GM12878 (cell line): Measurements from ENCODE around the gene RAD17. TPM values are rescaled to one million over a fixed set of nuclear protein-coding genes. Genes with fewer than 3 reads are reported as not detected.

Experiments
- ATAC-seq: fragments of 200-7000 bp; cut with Tn5 transposase; 3 replicates; pipeline ENCODE4 v1.9.1; 2020; ENCODE audit warnings: mild to moderate bottlenecking, moderate library complexity
- BruUV-seq: library from RNA; stranded (reverse); fragments of 400-500 nt; replicated peaks from 2 replicates; lab custom pipeline; 2021; lab: Mats Ljungman, UMichigan
- CTCF ChIA-PET: fragments of 300-600 bp; sonication (Branson Sonifier 250); formaldehyde crosslinking; extraction: SDS; loops from one replicate; lab custom pipeline; 2021; ENCODE audit warnings: inconsistent platforms; lab: Yijun Ruan, JAX
- POLR2A ChIA-PET: fragments of 350-600 bp; formaldehyde crosslinking; extraction: SDS; loops from one replicate; lab custom pipeline; 2021; ENCODE audit warnings: inconsistent platforms; lab: Charles Lee
- RAD21 ChIA-PET: fragments of 300-600 bp; sonication (Branson Sonifier 250); formaldehyde crosslinking; loops from one replicate; lab custom pipeline; 2023; ENCODE audit warnings: antibody characterized with exemption; ENCODE audit not compliant: unreplicated experiment; lab: Charles Lee
- SMC1A ChIA-PET: fragments of 300-600 bp; sonication (Branson Sonifier 250); formaldehyde crosslinking; loops from one replicate; lab custom pipeline; 2023; ENCODE audit not compliant: unreplicated experiment, uncharacterized antibody; lab: Charles Lee
- DNase-seq: peaks from one replicate; pipeline ENCODE4 v3.0.0-alpha.2; 2011; ENCODE audit warnings: low read depth, low spot score
- FAIRE-seq: peaks from 3 replicates; lab custom pipeline; 2011; peaks lifted over from hg19 to GRCh38; lab: Jason Lieb, UNC
- H2AFZ ChIP-seq: 2 replicates; pipeline ENCODE4 v1.6.0; 2011; ENCODE audit warnings: low read depth, low read length, control low read depth; ENCODE audit not compliant: control insufficient read depth
- H3K27ac ChIP-seq: 2 replicates; pipeline ENCODE4 v1.5.1; 2011; ENCODE audit warnings: control low read depth; ENCODE audit not compliant: control insufficient read depth, insufficient read depth
- H3K27me3 ChIP-seq, 2 experiments: replicated peaks in 1 of 2; 2 replicates each; pipeline versions ENCODE4 v1.6.0 to v1.6.1; 2011; ENCODE audit warnings: low read length in 1 of 2; ENCODE audit not compliant: control insufficient read depth in 2 of 2, insufficient read depth in 2 of 2
- H3K36me3 ChIP-seq, 2 experiments: 2 replicates each; pipeline ENCODE4 v1.5.1; 2011; ENCODE audit warnings: low read length in 1 of 2; ENCODE audit not compliant: control insufficient read depth in 2 of 2, insufficient read depth in 2 of 2
- H3K4me1 ChIP-seq: 2 replicates; pipeline ENCODE4 v1.6.1; 2011; ENCODE audit warnings: mild to moderate bottlenecking, low read length, moderate library complexity, mixed read lengths; ENCODE audit not compliant: control insufficient read depth, insufficient read depth
- H3K4me2 ChIP-seq: 2 replicates; pipeline ENCODE4 v1.6.0; 2011; ENCODE audit warnings: control low read depth; ENCODE audit not compliant: control insufficient read depth, insufficient read depth
- H3K4me3 ChIP-seq: fragments of 200-600 bp; sonication (generic); 2 replicates; pipeline ENCODE4 v1.5.1; 2016
- H3K79me2 ChIP-seq: 2 replicates; pipeline ENCODE4 v1.6.0; 2011; ENCODE audit warnings: low read length; ENCODE audit not compliant: control insufficient read depth, insufficient read depth
- H3K9ac ChIP-seq: 2 replicates; pipeline ENCODE4 v1.8.0; 2011; ENCODE audit warnings: low read length, control low read depth, mixed read lengths; ENCODE audit not compliant: control insufficient read depth, insufficient read depth
- H3K9me3 ChIP-seq: replicated peaks from 3 replicates; pipeline ENCODE4 v1.5.1; 2011; ENCODE audit warnings: mild to moderate bottlenecking, low read length; ENCODE audit not compliant: control insufficient read depth, insufficient read depth
- H4K20me1 ChIP-seq: 2 replicates; pipeline ENCODE4 v1.6.0; 2011; ENCODE audit not compliant: control insufficient read depth, insufficient read depth
- ASH2L ChIP-seq: fragments of 300-600, 200-600 bp; sonication (generic); IDR thresholded peaks from 2 replicates; pipeline ENCODE4 v1.6.1; 2017; ENCODE audit warnings: low read depth, mild to moderate bottlenecking, borderline replicate concordance
- ATF7 ChIP-seq: fragments of 450-650 bp; IDR thresholded peaks from 2 replicates; pipeline ENCODE4 v1.6.1; 2016; ENCODE audit warnings: low read depth, mild to moderate bottlenecking
- CEBPB ChIP-seq, 2 experiments: fragments of 150-350 bp in 1 of 2; IDR thresholded peaks; 2 replicates each; pipeline ENCODE4 v1.6.1; 2012 to 2014; ENCODE audit warnings: low read depth in 2 of 2, low read length in 2 of 2, borderline replicate concordance in 1 of 2, inconsistent platforms in 1 of 2
- DPF2 ChIP-seq: fragments of 450-650 bp; IDR thresholded peaks from 2 replicates; pipeline ENCODE4 v1.6.1; 2017; ENCODE audit warnings: mild to moderate bottlenecking
- LARP7 ChIP-seq: fragments of 450-650 bp; IDR thresholded peaks from 2 replicates; pipeline ENCODE4 v1.6.1; 2017; ENCODE audit warnings: mild to moderate bottlenecking
- MLLT1 ChIP-seq: fragments of 450-650 bp; IDR thresholded peaks from 2 replicates; pipeline ENCODE4 v1.6.1; 2016; ENCODE audit warnings: mild to moderate bottlenecking
- PBX3 ChIP-seq: IDR thresholded peaks from 2 replicates; pipeline ENCODE4 v1.6.1; 2011; ENCODE audit warnings: mild to moderate bottlenecking, low read depth, low read length, moderate library complexity; ENCODE audit not compliant: insufficient replicate concordance
- RAD21 ChIP-seq: IDR thresholded peaks from 2 replicates; pipeline ENCODE4 v1.6.1; 2011; ENCODE audit warnings: mild to moderate bottlenecking, low read depth, low read length, moderate library complexity; ENCODE audit not compliant: insufficient read depth
- RCOR1 ChIP-seq: conservative IDR thresholded peaks from 2 replicates; pipeline ENCODE4 v1.6.1; 2012; ENCODE audit warnings: low read depth, low read length, improper control_type of control experiment
- RUNX3 ChIP-seq: IDR thresholded peaks from 2 replicates; pipeline ENCODE4 v1.6.1; 2012; ENCODE audit warnings: low read length, inconsistent platforms
- SIX5 ChIP-seq: IDR thresholded peaks from 2 replicates; pipeline ENCODE4 v1.6.1; 2011; ENCODE audit warnings: mild to moderate bottlenecking, low read depth, low read length, moderate library complexity; ENCODE audit not compliant: severe bottlenecking
- SUPT20H ChIP-seq: IDR thresholded peaks from 2 replicates; pipeline ENCODE4 v1.6.1; 2011; ENCODE audit warnings: low read depth, mild to moderate bottlenecking, low read length, moderate library complexity, borderline replicate concordance; ENCODE audit not compliant: control insufficient read depth
- TARDBP ChIP-seq: IDR thresholded peaks from 2 replicates; pipeline ENCODE4 v1.6.1; 2016; ENCODE audit warnings: borderline replicate concordance
- YBX1 ChIP-seq: fragments of 450-650 bp; IDR thresholded peaks from 2 replicates; pipeline ENCODE4 v1.6.1; 2016; ENCODE audit warnings: antibody characterized with exemption
- ZSCAN29 ChIP-seq: fragments of 450-650 bp; IDR thresholded peaks from 2 replicates; pipeline ENCODE4 v1.6.1; 2017; ENCODE audit warnings: mild to moderate bottlenecking, moderate library complexity
- WGBS: methylation state at CpG from one replicate; pipeline ENCODE4 v1.1.6; 2016; ENCODE audit warnings: low lambda C conversion rate; ENCODE audit not compliant: insufficient replicate concordance, insufficient coverage; ENCODE audit errors: missing lambda C conversion rate; 5-methylcytosine and 5-hydroxymethylcytosine counted together
- in situ Hi-C: fragments of 300-500 bp; cut with MboI; formaldehyde crosslinking; loops from 9 replicates; pipeline ENCODE4 v1.14.3; 2018; ENCODE audit warnings: mixed read lengths
- intact Hi-C: fragments of 100-400 bp; cut with micrococcal nuclease; formaldehyde crosslinking; loops from one replicate; pipeline ENCODE4 v1.14.2; 2022; ENCODE audit not compliant: unreplicated experiment
- polyA plus RNA-seq, 11 experiments: library from polyadenylated mRNA; depleted of rRNA in 4 of 11; unstranded in 6 of 11; stranded (reverse) in 5 of 11; fragments of >200 nt; fragmentation: Nextera tagmentation in 4 of 11; fragmentation: Illumina TruSeq in 1 of 11; extraction: Ambion mirVana in 4 of 11; extraction: Trizol in 1 of 11; gene quantifications; 1 replicate in 1 of 11; 2 replicates in 10 of 11; pipeline versions ENCODE4 v1.2.1 to v1.2.3, GENCODE V29; 2011 to 2016; ENCODE audit warnings: inconsistent platforms in 2 of 11, missing spikeins in 2 of 11, low read depth in 1 of 11
- total RNA-seq, 4 experiments: library from RNA; depleted of rRNA in 3 of 4; stranded (reverse); fragments of >200 nt in 3 of 4; fragmentation: Illumina TruSeq in 1 of 4; extraction: Trizol in 1 of 4; gene quantifications; 2 replicates each; pipeline versions ENCODE4 v1.2.1 to v1.2.3, GENCODE V29; 2013 to 2021
- TF ChIP-seq, protein P1 (sequence below): fragments of 450-650 bp; IDR thresholded peaks from 2 replicates; pipeline ENCODE4 v1.6.1; 2017; ENCODE audit warnings: borderline replicate concordance
- TF ChIP-seq, protein P2 (sequence below): fragments of 450-650 bp; IDR thresholded peaks from 2 replicates; pipeline ENCODE4 v1.6.1; 2016; ENCODE audit warnings: mild to moderate bottlenecking

Gene RAD17
- total and polyA plus RNA-seq, 10 of the 15 experiments (the other 5 are each of a cell fraction or from before 2014, with no cell fraction given), result 23.9 to 55.4 (median 44.5) TPM

DNA sequence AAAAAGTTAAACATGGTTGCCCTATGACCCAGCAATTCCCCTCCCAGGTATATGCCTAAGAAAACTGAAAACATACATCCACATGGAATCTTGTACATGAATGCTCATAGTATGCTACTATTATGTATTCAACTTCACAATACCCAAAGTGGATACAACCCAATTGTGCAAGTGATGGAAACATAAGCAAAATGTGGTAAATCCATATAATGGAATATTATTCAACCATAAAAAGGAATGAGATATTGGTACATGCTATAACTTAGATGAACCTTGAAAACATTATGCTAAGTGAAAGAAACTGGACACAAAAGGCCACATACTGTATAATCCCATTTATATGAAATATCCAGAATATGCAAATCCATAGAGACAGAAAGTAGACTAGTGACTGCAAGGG, 19.0 kb upstream of the RAD17 start (continued):
- no peak for TF ChIP-seq CEBPB (IDR thresholded peaks at IDR 0.05; ENCODE audit: borderline replicate concordance in 1 of 2, low read depth in 2 of 2, low read length in 2 of 2)
- no peak for TF ChIP-seq RAD21
- TF ChIP-seq YBX1, result no peak
- no peak for TF ChIP-seq RCOR1
- TF ChIP-seq, all 136 proteins: peak for 0

- CTCF ChIA-PET, result interaction anchor here (0.8 to 1.0 kb wide), 2 partner anchors 23 to 25 kb away, joined by 3 read pairs; no protein-coding TSS in a partner anchor
- Histone ChIP-seq H2AFZ (no peak overlapping the region), H3K9ac (no peak overlapping the region), H3K27ac (no peak overlapping the region), H3K79me2 (peaks cover 8% of the 10 kb centered on the region), H3K27me3 (no peaks in the 10 kb centered on the region), H3K9me3 (no peaks in the 10 kb centered on the region), H3K4me1 (no peaks in the 10 kb centered on the region), H3K36me3 (peaks cover 0 to 7% of the 10 kb centered on the region in 2 experiments; a peak in 2 of 4 replicates), H3K4me3 (no peak overlapping the region), H3K4me2 (no peak overlapping the region)
- ATAC-seq (no peak), FAIRE-seq (no peak)
- RAD21 ChIA-PET, result no interaction called here
- SMC1A ChIA-PET, result no interaction called here
- intact Hi-C loops (loop anchor here (10.0 kb wide), 3 partner anchors 95 to 195 kb away; partner anchors contain the start of genes CCNB1 and CDK7), in situ Hi-C loops (no loop called here)
- POLR2A ChIA-PET, result no interaction called here
- TSS peak; percentile 20 for BruUV-seq
- 100% methylated on average over 3 of the region's 3 CpGs for WGBS
- TF ChIP-seq, protein P1, sequence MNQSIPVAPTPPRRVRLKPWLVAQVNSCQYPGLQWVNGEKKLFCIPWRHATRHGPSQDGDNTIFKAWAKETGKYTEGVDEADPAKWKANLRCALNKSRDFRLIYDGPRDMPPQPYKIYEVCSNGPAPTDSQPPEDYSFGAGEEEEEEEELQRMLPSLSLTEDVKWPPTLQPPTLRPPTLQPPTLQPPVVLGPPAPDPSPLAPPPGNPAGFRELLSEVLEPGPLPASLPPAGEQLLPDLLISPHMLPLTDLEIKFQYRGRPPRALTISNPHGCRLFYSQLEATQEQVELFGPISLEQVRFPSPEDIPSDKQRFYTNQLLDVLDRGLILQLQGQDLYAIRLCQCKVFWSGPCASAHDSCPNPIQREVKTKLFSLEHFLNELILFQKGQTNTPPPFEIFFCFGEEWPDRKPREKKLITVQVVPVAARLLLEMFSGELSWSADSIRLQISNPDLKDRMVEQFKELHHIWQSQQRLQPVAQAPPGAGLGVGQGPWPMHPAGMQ, result no peak
- TF ChIP-seq SUPT20H, result no peak
- no peak for TF ChIP-seq RUNX3
- no peak for TF ChIP-seq SIX5
- no peak for TF ChIP-seq DPF2
- TF ChIP-seq MLLT1, result no peak
- no peak for TF ChIP-seq ZSCAN29
- no peak for TF ChIP-seq PBX3
- TF ChIP-seq ATF7, result no peak
- no peak for TF ChIP-seq LARP7
- no peak for TF ChIP-seq ASH2L
- TF ChIP-seq TARDBP, result no peak
- TF ChIP-seq, protein P2, sequence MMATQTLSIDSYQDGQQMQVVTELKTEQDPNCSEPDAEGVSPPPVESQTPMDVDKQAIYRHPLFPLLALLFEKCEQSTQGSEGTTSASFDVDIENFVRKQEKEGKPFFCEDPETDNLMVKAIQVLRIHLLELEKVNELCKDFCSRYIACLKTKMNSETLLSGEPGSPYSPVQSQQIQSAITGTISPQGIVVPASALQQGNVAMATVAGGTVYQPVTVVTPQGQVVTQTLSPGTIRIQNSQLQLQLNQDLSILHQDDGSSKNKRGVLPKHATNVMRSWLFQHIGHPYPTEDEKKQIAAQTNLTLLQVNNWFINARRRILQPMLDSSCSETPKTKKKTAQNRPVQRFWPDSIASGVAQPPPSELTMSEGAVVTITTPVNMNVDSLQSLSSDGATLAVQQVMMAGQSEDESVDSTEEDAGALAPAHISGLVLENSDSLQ, result no peak
- TF ChIP-seq, all 136 proteins: peak for 0
- no peak for DNase-seq
- no peaks in the 10 kb centered on the region for H4K20me1 ChIP-seq
These were observed 9.9 kb upstream of the RAD17 start for GRCh38 chr5:69359699-69360098.
